H9 (cell line): Measurements from ENCODE around the gene LINGO1. TPM values are rescaled to one million over a fixed set of nuclear protein-coding genes. Genes with fewer than 3 reads are reported as not detected.

Source experiments
- DNase-seq: peaks from one replicate; pipeline ENCODE4 v3.0.0-alpha.2; 2017
- H2AFZ ChIP-seq: one replicate; pipeline ENCODE4 v1.6.1; 2013; ENCODE audit warnings: mild to moderate bottlenecking, low read length, control low read depth, moderate library complexity
- H2AK5ac ChIP-seq: 2 replicates; pipeline ENCODE4 v1.6.1; 2013; ENCODE audit warnings: low read length, control low read depth, mixed read lengths; ENCODE audit not compliant: insufficient read length
- H2BK120ac ChIP-seq: one replicate; pipeline ENCODE4 v1.6.1; 2013; ENCODE audit warnings: low read depth, mild to moderate bottlenecking, low read length, control low read depth, inconsistent platforms; ENCODE audit not compliant: poor library complexity, severe bottlenecking
- H2BK12ac ChIP-seq: 2 replicates; pipeline ENCODE4 v1.6.1; 2013; ENCODE audit warnings: low read length, control low read depth, mixed read lengths, low read depth; ENCODE audit not compliant: insufficient read length
- H2BK15ac ChIP-seq: 2 replicates; pipeline ENCODE4 v1.6.1; 2013; ENCODE audit warnings: low read depth, low read length, control low read depth
- H2BK20ac ChIP-seq: one replicate; pipeline ENCODE4 v1.6.1; 2013; ENCODE audit warnings: low read depth, mild to moderate bottlenecking, low read length, control low read depth, inconsistent platforms; ENCODE audit not compliant: poor library complexity, severe bottlenecking
- H2BK5ac ChIP-seq: 2 replicates; pipeline ENCODE4 v1.6.1; 2013; ENCODE audit warnings: low read length, control low read depth, mixed read lengths; ENCODE audit not compliant: insufficient read length
- H3K14ac ChIP-seq: 2 replicates; pipeline ENCODE4 v1.6.1; 2013; ENCODE audit warnings: low read length, control low read depth; ENCODE audit not compliant: insufficient read depth
- H3K18ac ChIP-seq: 2 replicates; pipeline ENCODE4 v1.6.1; 2013; ENCODE audit warnings: low read depth, mild to moderate bottlenecking, mixed read lengths, low read length, control low read depth; ENCODE audit not compliant: insufficient read length
- H3K23ac ChIP-seq: 2 replicates; pipeline ENCODE4 v1.6.1; 2013; ENCODE audit warnings: low read length, control low read depth, mixed read lengths, low read depth; ENCODE audit not compliant: insufficient read length
- H3K23me2 ChIP-seq: 2 replicates; pipeline ENCODE4 v1.6.1; 2013; ENCODE audit warnings: low read depth, mild to moderate bottlenecking, mixed read lengths, low read length, control low read depth; ENCODE audit not compliant: insufficient read length, poor library complexity, severe bottlenecking
- H3K27ac ChIP-seq: 2 replicates; pipeline ENCODE4 v1.5.1; 2013; ENCODE audit warnings: low read length, control low read depth, mixed read lengths, low read depth; ENCODE audit not compliant: insufficient read length
- H3K27me3 ChIP-seq: 2 replicates; pipeline ENCODE4 v1.6.1; 2013; ENCODE audit warnings: low read length, control low read depth, inconsistent platforms; ENCODE audit not compliant: insufficient read depth
- H3K4ac ChIP-seq: 2 replicates; pipeline ENCODE4 v1.6.1; 2013; ENCODE audit warnings: low read depth, mild to moderate bottlenecking, control low read depth, inconsistent platforms, low read length, moderate library complexity
- H3K4me1 ChIP-seq: 2 replicates; pipeline ENCODE4 v1.6.1; 2013; ENCODE audit warnings: low read length, control low read depth, inconsistent platforms; ENCODE audit not compliant: insufficient read depth
- H3K4me2 ChIP-seq: 2 replicates; pipeline ENCODE4 v1.6.1; 2013; ENCODE audit warnings: low read length, control low read depth, mixed read lengths; ENCODE audit not compliant: insufficient read length, insufficient read depth
- H3K56ac ChIP-seq: 2 replicates; pipeline ENCODE4 v1.6.1; 2013; ENCODE audit warnings: low read depth, mild to moderate bottlenecking, mixed read lengths, low read length, control low read depth; ENCODE audit not compliant: insufficient read length
- H3K79me1 ChIP-seq: 2 replicates; pipeline ENCODE4 v1.6.1; 2013; ENCODE audit warnings: low read depth, mild to moderate bottlenecking, moderate library complexity, low read length, control low read depth, inconsistent platforms; ENCODE audit not compliant: insufficient read depth, poor library complexity, severe bottlenecking
- H3K79me2 ChIP-seq: 2 replicates; pipeline ENCODE4 v1.6.1; 2013; ENCODE audit warnings: low read length, control low read depth, inconsistent platforms; ENCODE audit not compliant: insufficient read depth
- H3K9ac ChIP-seq: 2 replicates; pipeline ENCODE4 v1.6.1; 2013; ENCODE audit warnings: low read length, control low read depth, mixed read lengths; ENCODE audit not compliant: insufficient read length; ENCODE audit errors: extremely low read depth
- H3K9me3 ChIP-seq: one replicate; pipeline ENCODE4 v1.6.1; 2013; ENCODE audit warnings: low read depth, low read length, inconsistent platforms; ENCODE audit not compliant: control insufficient read depth
- H3T11ph ChIP-seq: one replicate; pipeline ENCODE4 v1.6.1; 2013; ENCODE audit warnings: mild to moderate bottlenecking, low read length, control low read depth, inconsistent platforms
- H4K20me1 ChIP-seq: one replicate; pipeline ENCODE4 v1.6.1; 2013; ENCODE audit not compliant: control insufficient read depth, insufficient read length, insufficient read depth
- H4K5ac ChIP-seq: 2 replicates; pipeline ENCODE4 v1.6.1; 2013; ENCODE audit warnings: low read depth, mild to moderate bottlenecking, mixed read lengths, low read length, control low read depth; ENCODE audit not compliant: insufficient read length
- H4K8ac ChIP-seq: replicated peaks from 2 replicates; pipeline ENCODE4 v1.6.1; 2013; ENCODE audit warnings: low read length, control low read depth, mixed read lengths, low read depth; ENCODE audit not compliant: insufficient read length
- H4K91ac ChIP-seq: 2 replicates; pipeline ENCODE4 v1.6.1; 2013; ENCODE audit warnings: low read depth, mild to moderate bottlenecking, moderate library complexity, mixed read lengths, low read length, control low read depth; ENCODE audit not compliant: insufficient read length
- H3K27ac Mint-ChIP-seq, 3 experiments: 2 replicates in 2 of 3; 3 replicates in 1 of 3; pipeline ENCODE4 v1.8.0; 2020 to 2021; ENCODE audit warnings: mixed read lengths in 3 of 3, mild to moderate bottlenecking in 1 of 3, moderate library complexity in 1 of 3
- H3K27me3 Mint-ChIP-seq: 2 replicates; pipeline ENCODE4 v1.8.0; 2021; ENCODE audit warnings: low read depth, mild to moderate bottlenecking, moderate library complexity, mixed read lengths
- H3K36me3 Mint-ChIP-seq, 3 experiments: 2 replicates in 2 of 3; 3 replicates in 1 of 3; pipeline ENCODE4 v1.8.0; 2020 to 2021; ENCODE audit warnings: low read depth in 3 of 3, mixed read lengths in 3 of 3; ENCODE audit not compliant: insufficient read depth in 1 of 3
- H3K4me1 Mint-ChIP-seq, 2 experiments: 2 replicates each; pipeline ENCODE4 v1.8.0; 2020; ENCODE audit warnings: mixed read lengths in 2 of 2
- H3K4me3 Mint-ChIP-seq, 2 experiments: 2 replicates in 1 of 2; 3 replicates in 1 of 2; pipeline ENCODE4 v1.8.0; 2020 to 2021; ENCODE audit warnings: mild to moderate bottlenecking in 2 of 2, mixed read lengths in 2 of 2, moderate library complexity in 1 of 2
- H3K9me3 Mint-ChIP-seq, 2 experiments: 2 replicates in 1 of 2; 3 replicates in 1 of 2; pipeline ENCODE4 v1.8.0; 2020; ENCODE audit warnings: mild to moderate bottlenecking in 2 of 2, mixed read lengths in 2 of 2, moderate library complexity in 1 of 2
- WGBS: extraction: QIAGEN DNeasy Blood & Tissue Kit; methylation state at CpG from one replicate; pipeline ENCODE4 v1.1.7; 2013; ENCODE audit warnings: missing lambda C conversion rate, low lambda C conversion rate, mixed read lengths; ENCODE audit not compliant: insufficient read length; ENCODE audit errors: extremely low coverage; 5-methylcytosine and 5-hydroxymethylcytosine counted together
- total RNA-seq: library from RNA; stranded (reverse); gene quantifications from 2 replicates; pipeline ENCODE4 v1.2.1, GENCODE V29; 2021
- TF ChIP-seq, protein P1 (sequence below): fragments of 200-600 bp; sonication (generic); conservative IDR thresholded peaks from 3 replicates; pipeline ENCODE4 v1.8.0; 2021; ENCODE audit warnings: antibody characterized with exemption, mild to moderate bottlenecking

The LINGO1 gene
- total RNA-seq, 1 experiment from 2014 or later, result 41.6 TPM

DNA sequence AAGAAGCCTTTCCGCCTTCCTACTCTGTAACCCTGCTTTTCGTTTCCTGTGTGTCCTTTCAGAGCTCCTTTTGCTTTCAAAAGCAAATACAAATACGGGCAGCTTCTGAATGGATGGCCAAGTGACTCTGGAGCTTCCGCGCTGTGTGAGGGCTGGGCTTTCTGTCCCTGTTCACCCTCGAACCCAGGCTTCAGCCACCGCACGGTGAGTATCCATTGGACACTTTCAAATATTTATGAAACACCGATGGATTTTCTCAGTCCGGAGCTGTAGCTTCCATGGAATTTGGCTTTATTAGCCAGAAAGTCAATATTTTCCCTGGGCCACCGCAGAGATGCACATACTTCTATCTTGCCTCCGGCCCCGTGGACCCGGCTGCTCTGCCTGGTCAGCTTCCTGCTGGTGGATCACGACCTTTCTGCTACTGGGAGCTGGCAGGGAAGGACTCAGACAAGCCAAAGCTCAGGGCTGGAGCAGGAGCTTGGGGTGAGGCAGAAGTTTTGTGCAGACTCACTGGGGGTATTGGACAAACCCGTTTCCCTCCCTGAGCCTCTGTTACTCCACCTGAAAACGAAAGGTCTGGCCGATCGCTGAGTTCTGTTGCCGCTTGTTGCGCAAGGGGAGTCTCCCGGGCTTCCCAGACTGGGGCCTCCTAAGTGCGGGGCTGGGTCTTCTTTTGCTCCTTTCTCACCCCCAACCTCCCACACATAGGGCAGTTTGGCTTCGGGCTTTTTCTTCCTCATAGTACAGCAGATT lies 63.6 kb downstream of the LINGO1 start:
- no peaks in the 10 kb centered on the region for H3K79me1 ChIP-seq
- H3K27me3 ChIP-seq, result no peaks in the 10 kb centered on the region
- H4K5ac ChIP-seq, result no peak overlapping the region
- no peak overlapping the region for H3K9ac ChIP-seq
- no peaks in the 10 kb centered on the region for H3K9me3 ChIP-seq
- peaks cover 39 to 44% of the 10 kb centered on the region in 2 experiments for H3K4me1 Mint-ChIP-seq
- H3K56ac ChIP-seq, result no peak overlapping the region
- no peak overlapping the region; a peak in 1 of 7 replicates for H3K27ac Mint-ChIP-seq
- no peak overlapping the region for H3K18ac ChIP-seq
- no peak for DNase-seq
- no peak overlapping the region for H2BK12ac ChIP-seq
- H4K8ac ChIP-seq, result no peak overlapping the region
- no peak overlapping the region for H3K4me3 Mint-ChIP-seq
- H3K4ac ChIP-seq, result no peak overlapping the region
- H2BK120ac ChIP-seq, result no peak overlapping the region
- no peak overlapping the region for H2AFZ ChIP-seq
- no peaks in the 10 kb centered on the region for H3K9me3 Mint-ChIP-seq
- no peak overlapping the region for H3K23ac ChIP-seq
- H4K91ac ChIP-seq, result no peak overlapping the region
- H3K27me3 Mint-ChIP-seq, result peaks cover 7% of the 10 kb centered on the region
- no peak overlapping the region for H2AK5ac ChIP-seq
- H2BK15ac ChIP-seq, result no peak overlapping the region
- H3K79me2 ChIP-seq, result no peaks in the 10 kb centered on the region
- H2BK20ac ChIP-seq, result no peak overlapping the region
- no peak overlapping the region for H2BK5ac ChIP-seq
- TF ChIP-seq, protein P1, sequence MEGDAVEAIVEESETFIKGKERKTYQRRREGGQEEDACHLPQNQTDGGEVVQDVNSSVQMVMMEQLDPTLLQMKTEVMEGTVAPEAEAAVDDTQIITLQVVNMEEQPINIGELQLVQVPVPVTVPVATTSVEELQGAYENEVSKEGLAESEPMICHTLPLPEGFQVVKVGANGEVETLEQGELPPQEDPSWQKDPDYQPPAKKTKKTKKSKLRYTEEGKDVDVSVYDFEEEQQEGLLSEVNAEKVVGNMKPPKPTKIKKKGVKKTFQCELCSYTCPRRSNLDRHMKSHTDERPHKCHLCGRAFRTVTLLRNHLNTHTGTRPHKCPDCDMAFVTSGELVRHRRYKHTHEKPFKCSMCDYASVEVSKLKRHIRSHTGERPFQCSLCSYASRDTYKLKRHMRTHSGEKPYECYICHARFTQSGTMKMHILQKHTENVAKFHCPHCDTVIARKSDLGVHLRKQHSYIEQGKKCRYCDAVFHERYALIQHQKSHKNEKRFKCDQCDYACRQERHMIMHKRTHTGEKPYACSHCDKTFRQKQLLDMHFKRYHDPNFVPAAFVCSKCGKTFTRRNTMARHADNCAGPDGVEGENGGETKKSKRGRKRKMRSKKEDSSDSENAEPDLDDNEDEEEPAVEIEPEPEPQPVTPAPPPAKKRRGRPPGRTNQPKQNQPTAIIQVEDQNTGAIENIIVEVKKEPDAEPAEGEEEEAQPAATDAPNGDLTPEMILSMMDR, result no peak
- H3K4me2 ChIP-seq, result no peak overlapping the region
- H3K36me3 Mint-ChIP-seq, result no peaks in the 10 kb centered on the region
- no peak overlapping the region for H3K27ac ChIP-seq
- no peak overlapping the region; the same call in 1 of the 2 replicates for H3K14ac ChIP-seq
- H3K23me2 ChIP-seq, result no peaks in the 10 kb centered on the region
- no peak overlapping the region for H3T11ph ChIP-seq
- H4K20me1 ChIP-seq, result no peaks in the 10 kb centered on the region
- H3K4me1 ChIP-seq, result 0 out of 2 replicates have a peak, but pooled peaks cover 3% of the 10 kb centered on the region
- no CpG with 5 or more reads among the region's 24 CpGs for WGBS
